GM23248 (cell line): ENCODE data around the gene PLAC1. TPM values are rescaled to one million over a fixed set of nuclear protein-coding genes. Genes with fewer than 3 reads are reported as not detected.

Experiments
- DNase-seq: peaks from one replicate; pipeline ENCODE4 v3.0.0-alpha.2; 2015
- H2AFZ ChIP-seq: fragments of 200-600 bp; sonication (generic); 2 replicates; pipeline ENCODE4 v1.6.1; 2016; ENCODE audit warnings: antibody characterized with exemption
- H3F3A ChIP-seq: fragments of 200-600 bp; sonication (generic); 2 replicates; pipeline ENCODE4 v1.6.1; 2016; ENCODE audit warnings: mild to moderate bottlenecking, antibody characterized with exemption, mixed run types; ENCODE audit not compliant: insufficient read depth
- H3K27ac ChIP-seq: fragments of 200-600 bp; sonication (generic); 2 replicates; pipeline ENCODE4 v1.5.1; 2016; ENCODE audit warnings: mild to moderate bottlenecking
- H3K27me3 ChIP-seq: fragments of 200-600 bp; sonication (generic); replicated peaks from 2 replicates; pipeline ENCODE4 v1.6.1; 2016; ENCODE audit warnings: mild to moderate bottlenecking; ENCODE audit not compliant: insufficient read depth
- H3K36me3 ChIP-seq: fragments of 200-600 bp; sonication (generic); 2 replicates; pipeline ENCODE4 v1.6.1; 2016; ENCODE audit warnings: low read depth, mild to moderate bottlenecking
- H3K4me1 ChIP-seq: fragments of 200-600 bp; sonication (generic); 2 replicates; pipeline ENCODE4 v1.6.1; 2016; ENCODE audit warnings: mild to moderate bottlenecking; ENCODE audit not compliant: insufficient read depth
- H3K4me2 ChIP-seq: fragments of 200-600 bp; sonication (generic); one replicate; pipeline ENCODE4 v1.6.1; 2016; ENCODE audit warnings: mild to moderate bottlenecking; ENCODE audit not compliant: unreplicated experiment
- H3K4me3 ChIP-seq: fragments of 200-600 bp; sonication (generic); 2 replicates; pipeline ENCODE4 v1.5.1; 2016; ENCODE audit warnings: mild to moderate bottlenecking
- H3K79me2 ChIP-seq: fragments of 200-600 bp; sonication (generic); 2 replicates; pipeline ENCODE4 v1.6.1; 2016; ENCODE audit warnings: mild to moderate bottlenecking; ENCODE audit not compliant: insufficient read depth
- H3K9ac ChIP-seq: fragments of 200-600 bp; sonication (generic); 2 replicates; pipeline ENCODE4 v1.6.1; 2016; ENCODE audit warnings: mild to moderate bottlenecking
- H3K9me2 ChIP-seq: fragments of 200-600 bp; sonication (generic); 2 replicates; pipeline ENCODE4 v1.6.1; 2016; ENCODE audit warnings: mixed run types, mild to moderate bottlenecking, moderate library complexity; ENCODE audit not compliant: insufficient read depth
- H3K9me3 ChIP-seq: fragments of 200-600 bp; sonication (generic); one replicate; pipeline ENCODE4 v1.6.1; 2017; ENCODE audit warnings: low read depth
- H4K20me1 ChIP-seq: fragments of 200-600 bp; sonication (generic); 2 replicates; pipeline ENCODE4 v1.6.0; 2016; ENCODE audit not compliant: insufficient read depth
- EZH2 ChIP-seq: fragments of 200-600 bp; sonication (generic); IDR thresholded peaks from 2 replicates; pipeline ENCODE4 v1.6.1; 2018; ENCODE audit warnings: antibody characterized with exemption, mild to moderate bottlenecking; ENCODE audit not compliant: insufficient read depth, poor library complexity, severe bottlenecking
- EZH2phosphoT487 ChIP-seq: fragments of 200-600 bp; sonication (generic); IDR thresholded peaks from 2 replicates; pipeline ENCODE4 v1.6.1; 2018; ENCODE audit warnings: antibody characterized with exemption, moderate library complexity, mild to moderate bottlenecking, low read depth; ENCODE audit not compliant: insufficient read depth
- WGBS, 2 experiments: methylation state at CpG; one replicate each; pipeline ENCODE4 v1.1.6; 2015 to 2017; ENCODE audit warnings: low lambda C conversion rate in 2 of 2, low coverage in 1 of 2; ENCODE audit errors: missing lambda C conversion rate in 2 of 2; 5-methylcytosine and 5-hydroxymethylcytosine counted together
- in situ Hi-C: fragments of 300-500 bp; cut with MboI; formaldehyde crosslinking; loops from 2 replicates; pipeline ENCODE4 v1.15.0; 2020
- polyA plus RNA-seq: library from polyadenylated mRNA; unstranded; fragments of >200 nt; fragmentation: Nextera tagmentation; extraction: Ambion mirVana; gene quantifications from 2 replicates; pipeline ENCODE4 v1.2.1, GENCODE V29; 2016
- total RNA-seq: library from RNA; depleted of rRNA; stranded (reverse); fragments of >200 nt; shearing (Covaris generic); gene quantifications from 2 replicates; pipeline ENCODE4 v1.2.3, GENCODE V29; 2014

PLAC1 gene
- total and polyA plus RNA-seq, 2 experiments from 2014 or later = not detected

GRCh38 chrX:134633394-134633793 lies 24.9 kb downstream of the PLAC1 start:
- Histone ChIP-seq H3K9ac (no peak overlapping the region), H3F3A (peaks cover 6% of the 10 kb centered on the region; the same call in 1 of the 2 replicates), H3K27me3 (no peaks in the 10 kb centered on the region), H3K9me3 (no peaks in the 10 kb centered on the region), H4K20me1 (no peaks in the 10 kb centered on the region), H3K4me1 (peaks cover 25% of the 10 kb centered on the region), H3K4me3 (no peak overlapping the region), H3K36me3 (no peaks in the 10 kb centered on the region), H3K79me2 (no peaks in the 10 kb centered on the region), H3K4me2 (no peak overlapping the region), H3K9me2 (no peaks in the 10 kb centered on the region), H3K27ac (no peak overlapping the region), H2AFZ (no peak overlapping the region)
- DNase-seq = no peak
- 59 to 74% methylated on average over 2 of the region's 2 CpGs for WGBS, 2 experiments
- TF ChIP-seq EZH2 (no peak), EZH2phosphoT487 (no peak)
- in situ Hi-C loops = no loop called here

- in situ Hi-C loops = no loop called here
- Histone ChIP-seq H3K27ac (no peak overlapping the region), H3K27me3 (no peaks in the 10 kb centered on the region), H3K4me2 (no peak overlapping the region), H3K4me1 (peaks cover 21% of the 10 kb centered on the region), H3K9me3 (no peaks in the 10 kb centered on the region), H3K36me3 (no peaks in the 10 kb centered on the region), H3K9me2 (no peaks in the 10 kb centered on the region), H3K79me2 (no peaks in the 10 kb centered on the region), H3F3A (peaks cover 6% of the 10 kb centered on the region; the same call in 1 of the 2 replicates), H4K20me1 (no peaks in the 10 kb centered on the region), H2AFZ (no peak overlapping the region), H3K4me3 (no peak overlapping the region), H3K9ac (no peak overlapping the region)
- WGBS, 2 experiments = 96 to 98% methylated on average over 3 of the region's 3 CpGs
- no peak for DNase-seq
- no peak for TF ChIP-seq EZH2
- no peak for TF ChIP-seq EZH2phosphoT487
Measured at GRCh38 chrX:134632355-134632754, 25.9 kb downstream of the PLAC1 start.

GRCh38 chrX:134631426-134632346 lies 26.6 kb downstream of the PLAC1 start:
- H3K4me2 ChIP-seq = no peak overlapping the region
- H3K9me2 ChIP-seq = no peaks in the 10 kb centered on the region
- peak; percentile 48 for DNase-seq
- WGBS, 2 experiments = 64 to 71% methylated on average over 9 of the region's 9 CpGs
- no peaks in the 10 kb centered on the region for H3K9me3 ChIP-seq
- peaks cover 6% of the 10 kb centered on the region; the same call in 1 of the 2 replicates for H3F3A ChIP-seq
- H3K4me3 ChIP-seq = no peak overlapping the region
- in situ Hi-C loops = no loop called here
- no peaks in the 10 kb centered on the region for H4K20me1 ChIP-seq
- no peak overlapping the region for H3K27ac ChIP-seq
- no peak for TF ChIP-seq EZH2
- no peak for TF ChIP-seq EZH2phosphoT487
- H3K36me3 ChIP-seq = no peaks in the 10 kb centered on the region
- H3K79me2 ChIP-seq = no peaks in the 10 kb centered on the region
- no peak overlapping the region for H3K9ac ChIP-seq
- H2AFZ ChIP-seq = no peak overlapping the region
- H3K27me3 ChIP-seq = no peaks in the 10 kb centered on the region
- H3K4me1 ChIP-seq = peaks cover 15% of the 10 kb centered on the region

- no peak for DNase-seq
- in situ Hi-C loops = no loop called here
- Histone ChIP-seq H4K20me1 (no peaks in the 10 kb centered on the region), H3K4me2 (no peak overlapping the region), H3K4me1 (peaks cover 27% of the 10 kb centered on the region), H3K4me3 (no peak overlapping the region), H3K9me3 (no peaks in the 10 kb centered on the region), H3K27ac (no peak overlapping the region), H3K79me2 (no peaks in the 10 kb centered on the region), H2AFZ (no peak overlapping the region), H3K36me3 (no peaks in the 10 kb centered on the region), H3K9me2 (no peaks in the 10 kb centered on the region), H3F3A (0 out of 2 replicates have a peak, but pooled peaks cover 11% of the 10 kb centered on the region), H3K27me3 (no peaks in the 10 kb centered on the region), H3K9ac (no peak overlapping the region)
- TF ChIP-seq EZH2phosphoT487 (no peak), EZH2 (no peak)
- WGBS, 2 experiments = 53 to 89% methylated on average over 1 of the region's 1 CpG
Measured at GRCh38 chrX:134628663-134629062, 29.6 kb downstream of the PLAC1 start.

- H3K9me3 ChIP-seq = no peaks in the 10 kb centered on the region
- no peak overlapping the region for H3K9ac ChIP-seq
- DNase-seq = peak; percentile 18
- no peak overlapping the region for H3K4me3 ChIP-seq
- no peaks in the 10 kb centered on the region for H3K36me3 ChIP-seq
- no peaks in the 10 kb centered on the region for H4K20me1 ChIP-seq
- no peaks in the 10 kb centered on the region for H3K79me2 ChIP-seq
- in situ Hi-C loops = no loop called here
- peaks cover 25% of the 10 kb centered on the region for H3F3A ChIP-seq
- H3K4me2 ChIP-seq = no peak overlapping the region
- H2AFZ ChIP-seq = no peak overlapping the region
- TF ChIP-seq EZH2 (no peak), EZH2phosphoT487 (no peak)
- H3K4me1 ChIP-seq = peaks cover 46% of the 10 kb centered on the region
- no peaks in the 10 kb centered on the region for H3K9me2 ChIP-seq
- H3K27me3 ChIP-seq = no peaks in the 10 kb centered on the region
- H3K27ac ChIP-seq = no peak overlapping the region
Measured at GRCh38 chrX:134626434-134626833, 31.8 kb downstream of the PLAC1 start.
